Stimulated activated CD8-positive, alpha-beta memory T cell treated with anti-CD3 and anti-CD28 coated beads, Interleukin-2, amount 100 ng/mL, for 48 hours (primary cell): ENCODE data around the gene FIBCD1.
"Not testable (repeated sequence)": the region's sequence is repeated elsewhere in the genome, so short reads cannot be mapped to it uniquely, and the experiment has no call there.

ENCODE experiments used
- DNase-seq, 2 donors: peaks; one replicate each; pipeline ENCODE4 v3.0.0-alpha.2; 2020; ENCODE audit warnings: low read depth in 2 of 2

FIBCD1 gene

GRCh38 chr9:130922893-130923610 lies 16.0 kb downstream of the FIBCD1 start:
- DNase-seq = no peak

- no peak for DNase-seq
These were observed 16.8 kb downstream of the FIBCD1 start for GRCh38 chr9:130921989-130922892.

DNA sequence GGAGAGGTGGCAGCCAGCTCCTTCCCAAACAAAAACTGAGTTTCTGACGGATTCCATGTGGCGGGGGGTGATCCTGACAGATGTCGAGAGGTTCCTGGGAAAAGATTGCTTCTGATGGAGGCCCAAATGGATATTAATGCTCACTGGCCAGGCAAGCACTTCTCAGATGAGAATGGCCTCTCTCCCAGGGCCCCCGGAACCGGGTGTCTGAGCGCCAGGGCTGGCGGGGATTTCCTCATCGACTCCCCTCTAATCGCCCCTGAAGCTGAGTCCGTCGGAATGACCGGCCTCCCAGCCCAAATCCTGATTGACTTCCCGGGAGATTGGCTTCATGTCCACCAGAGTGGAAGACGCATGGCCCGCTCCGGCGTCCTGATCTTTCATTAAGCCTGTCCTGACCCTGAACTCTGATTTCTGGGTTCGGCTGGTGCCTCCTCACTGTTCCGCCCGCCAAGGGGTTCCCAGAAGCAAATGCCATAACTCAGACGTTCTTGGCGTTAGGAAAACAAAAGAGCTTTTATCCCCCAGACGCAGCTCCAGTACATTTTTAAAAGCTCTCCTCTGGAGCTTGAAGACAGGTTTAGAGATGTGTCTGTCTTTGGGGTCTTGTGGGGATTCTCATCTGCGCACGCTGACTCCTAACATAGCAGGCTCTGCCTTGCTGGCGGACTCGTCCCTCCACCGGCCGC lies 17.6 kb downstream of the FIBCD1 start:
- DNase-seq = no peak

DNA sequence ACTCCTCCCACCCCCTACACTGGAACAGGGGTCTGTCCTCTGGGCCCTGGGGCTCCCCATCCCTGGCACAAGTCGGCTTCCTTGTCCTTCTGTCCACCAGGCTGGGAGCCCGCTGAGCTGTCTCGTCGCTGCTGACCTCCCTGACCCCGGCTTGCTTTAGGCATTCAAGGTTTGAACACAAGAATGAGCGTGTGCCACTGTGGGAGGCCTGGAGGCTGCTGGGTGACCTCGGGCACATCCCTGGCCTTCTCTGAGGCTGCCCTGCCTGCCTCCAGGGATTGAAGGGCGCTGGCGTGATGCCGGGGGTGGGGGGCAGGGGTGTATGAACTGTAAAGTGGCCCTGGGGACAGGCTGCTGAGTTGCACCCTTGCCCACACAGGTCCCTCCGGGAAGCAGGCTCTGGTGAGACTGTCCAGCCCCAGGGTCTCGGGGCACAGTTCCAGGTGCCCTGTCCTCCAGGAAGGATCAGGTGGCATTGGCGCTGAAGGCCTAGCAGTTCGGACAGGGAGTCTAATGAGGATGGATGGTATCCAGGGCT lies 18.2 kb downstream of the FIBCD1 start:
- DNase-seq = no peak

- DNase-seq = no peak
These were observed 18.8 kb downstream of the FIBCD1 start for GRCh38 chr9:130920233-130920632.

DNA sequence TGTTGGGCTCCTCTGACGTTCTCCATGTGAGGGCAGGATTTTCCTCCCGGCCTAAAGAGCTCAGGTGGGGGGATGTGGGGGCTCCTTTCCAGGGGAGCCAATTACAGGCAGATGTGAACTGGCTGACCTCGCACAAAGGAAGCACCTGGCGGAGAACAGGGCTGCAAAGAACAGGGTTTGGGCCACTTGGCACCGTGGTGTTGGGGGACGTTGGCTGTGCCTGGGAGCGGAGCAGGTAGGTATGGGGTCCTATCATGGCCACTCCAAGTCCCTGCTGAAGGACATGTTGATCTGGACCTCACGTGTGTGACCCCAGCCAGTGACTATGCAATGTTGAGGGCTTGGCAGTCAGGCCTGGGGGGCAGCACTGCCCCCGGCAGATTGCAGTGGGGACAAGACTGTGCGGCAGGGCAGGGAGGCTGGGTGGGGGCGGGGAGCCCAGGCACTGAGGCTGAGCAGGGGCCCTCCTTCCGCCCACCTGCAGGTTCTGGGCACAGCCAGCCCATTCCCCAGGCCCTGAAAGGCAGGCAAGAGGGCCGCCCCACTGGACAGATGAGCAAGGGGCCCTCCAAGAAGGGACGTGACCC lies 19.4 kb downstream of the FIBCD1 start:
- no peak for DNase-seq

DNA sequence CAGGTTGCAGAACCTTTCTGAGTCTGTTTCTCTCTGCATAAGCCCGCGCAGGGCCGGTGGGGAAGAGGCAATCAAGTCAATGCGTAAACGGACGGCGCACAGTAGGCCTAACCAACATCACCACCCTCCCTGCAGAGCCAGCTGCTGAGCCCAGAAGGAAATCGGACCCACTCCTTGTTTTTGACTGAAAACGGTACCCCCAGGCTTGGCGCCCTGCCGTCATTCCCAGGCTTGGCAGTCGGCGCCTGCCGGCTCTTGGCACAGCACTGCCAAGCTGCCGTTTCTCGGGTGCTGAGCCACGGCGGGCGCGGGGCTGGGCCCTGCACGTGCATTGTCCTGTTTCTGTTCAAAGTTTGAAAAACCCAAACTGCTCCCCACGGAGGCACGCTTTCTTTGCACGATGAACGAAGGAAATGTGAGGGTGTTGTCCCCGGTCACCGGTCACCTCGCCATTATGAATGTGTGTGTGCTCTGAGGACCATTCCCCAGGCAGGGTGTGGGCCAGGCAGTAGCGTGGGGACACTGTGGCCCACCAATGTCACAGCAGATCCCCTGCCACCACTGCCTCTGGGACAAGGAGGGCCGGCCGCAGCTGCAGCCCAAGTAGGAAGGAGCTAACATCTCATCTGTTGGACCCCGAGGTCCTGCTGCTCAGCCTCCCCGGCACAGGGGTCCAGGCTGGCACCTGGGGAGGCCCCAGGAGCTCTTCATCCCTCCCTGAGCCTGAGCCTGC lies 20.1 kb downstream of the FIBCD1 start:
- DNase-seq = no peak

DNA sequence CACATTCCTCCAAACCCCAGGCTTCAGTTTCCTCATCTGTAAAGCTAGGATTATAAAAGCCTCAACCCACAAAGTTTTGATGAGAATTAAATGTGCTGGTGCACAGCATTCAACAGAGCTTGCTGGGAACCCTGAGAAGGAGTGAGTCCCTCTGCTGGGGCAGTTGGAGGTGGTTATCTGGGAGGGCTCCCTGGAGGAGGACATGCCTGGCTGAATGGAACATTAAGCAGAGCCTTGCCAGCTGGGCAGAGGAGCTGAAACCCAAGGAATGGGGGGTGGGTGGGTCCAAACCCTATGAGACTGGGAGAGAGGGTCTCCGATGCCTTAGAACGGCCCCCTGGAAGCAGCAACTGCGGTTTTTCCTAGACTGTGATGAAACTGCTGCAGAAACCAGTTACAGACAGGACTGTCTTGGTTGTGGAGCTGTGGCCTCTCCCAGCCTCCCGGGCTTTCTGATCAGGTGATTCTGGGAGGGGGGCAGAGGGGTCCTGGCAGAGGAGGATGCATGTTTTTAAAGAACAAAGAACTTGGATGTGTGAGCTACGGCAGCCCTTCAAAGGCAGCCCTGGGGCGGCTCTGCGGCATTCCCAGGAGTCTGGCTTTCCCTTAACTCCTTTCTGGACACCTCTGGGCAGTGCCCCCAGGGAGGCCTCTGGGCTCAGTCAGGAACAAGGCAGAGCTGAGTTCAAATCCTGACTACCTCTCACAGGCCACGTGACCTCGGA lies 20.8 kb downstream of the FIBCD1 start:
- no peak for DNase-seq

- no peak for DNase-seq
These were observed 21.7 kb downstream of the FIBCD1 start for GRCh38 chr9:130917168-130917960.

- no peak for DNase-seq
These were observed 24.0 kb downstream of the FIBCD1 start for GRCh38 chr9:130915096-130915447.

- DNase-seq = no peak
These were observed 24.5 kb downstream of the FIBCD1 start for GRCh38 chr9:130914417-130915095.

DNA sequence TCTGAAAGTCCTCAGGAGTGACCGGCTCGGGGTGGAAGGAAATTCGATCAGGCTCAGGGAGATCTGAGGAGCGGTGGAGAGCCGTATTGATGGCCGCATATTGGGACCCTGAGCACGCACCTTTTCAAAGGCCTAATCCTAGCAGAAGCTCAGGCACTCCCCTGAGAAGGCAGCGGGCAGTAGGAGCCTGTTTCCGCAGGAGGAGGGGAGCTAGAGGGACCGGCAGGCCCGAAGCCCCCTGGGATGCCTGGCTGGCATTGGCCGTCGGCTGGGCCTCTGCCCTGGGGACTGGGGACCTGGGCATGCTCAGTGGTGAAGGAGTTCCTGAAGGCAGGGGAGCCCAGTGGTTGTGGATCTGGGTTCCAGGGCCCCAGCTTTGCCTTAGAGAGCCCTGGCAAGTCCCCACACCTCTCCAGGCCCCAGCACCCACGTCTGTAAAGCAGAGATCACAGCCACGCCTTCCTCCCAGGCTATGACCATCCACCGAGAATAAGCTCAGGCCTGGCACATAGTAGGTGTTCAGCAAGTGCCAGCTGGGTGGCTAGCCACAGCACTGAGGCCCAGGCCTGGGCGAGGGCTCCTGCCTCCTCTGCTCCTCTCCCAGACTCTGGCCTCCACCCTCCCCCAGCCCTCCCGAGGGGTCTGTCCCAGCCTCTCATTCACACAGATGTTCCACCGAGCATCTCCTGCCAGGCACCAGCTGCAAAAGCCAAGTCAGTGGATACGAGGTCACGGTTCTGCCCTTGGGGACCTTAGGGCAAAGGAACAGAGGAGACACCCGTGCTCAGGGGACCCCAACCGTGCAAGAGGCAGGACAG lies 25.2 kb downstream of the FIBCD1 start:
- DNase-seq = no peak

- DNase-seq = no peak
These were observed 26.0 kb downstream of the FIBCD1 start for GRCh38 chr9:130912932-130913598.

GRCh38 chr9:130911254-130912049 lies 27.6 kb downstream of the FIBCD1 start:
- no peak for DNase-seq

DNA sequence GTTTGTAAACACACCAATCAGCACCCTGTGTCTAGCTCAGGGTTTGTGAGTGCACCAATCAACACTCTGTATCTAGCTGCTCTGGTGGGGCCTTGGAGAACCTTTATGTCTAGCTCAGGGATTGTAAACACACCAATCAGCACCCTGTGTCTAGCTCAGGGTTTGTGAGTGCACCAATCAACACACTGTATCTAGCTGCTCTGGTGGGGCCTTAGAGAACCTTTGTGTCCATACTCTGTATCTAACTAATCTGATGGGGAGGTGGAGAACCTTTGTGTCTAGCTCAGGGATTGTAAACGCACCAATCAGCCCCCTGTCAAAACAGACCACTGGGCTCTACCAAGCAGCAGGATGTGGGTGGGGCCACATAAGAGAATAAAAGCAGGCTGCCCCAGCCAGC lies 28.4 kb downstream of the FIBCD1 start:
- not testable (repeated sequence) for DNase-seq

DNA sequence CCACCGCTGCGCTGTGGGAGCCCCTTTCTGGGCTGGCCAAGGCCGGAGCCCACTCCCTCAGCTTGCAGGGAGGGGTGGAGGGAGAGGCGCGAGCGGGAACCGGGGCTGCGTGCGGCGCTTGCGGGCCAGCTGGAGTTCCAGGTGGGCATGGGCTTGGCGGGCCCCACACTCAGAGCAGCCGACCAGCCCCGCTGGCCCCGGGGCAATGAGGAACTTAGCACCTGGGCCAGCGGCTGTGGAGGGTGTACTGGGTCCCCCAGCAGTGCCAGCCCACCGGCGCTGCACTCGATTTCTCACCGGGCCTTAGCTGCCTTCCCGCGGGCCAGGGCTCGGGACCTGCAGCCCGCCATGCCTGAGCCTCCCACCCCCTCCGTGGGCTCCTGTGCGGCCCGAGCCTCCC lies 29.0 kb downstream of the FIBCD1 start:
- DNase-seq = not testable (repeated sequence)

DNA sequence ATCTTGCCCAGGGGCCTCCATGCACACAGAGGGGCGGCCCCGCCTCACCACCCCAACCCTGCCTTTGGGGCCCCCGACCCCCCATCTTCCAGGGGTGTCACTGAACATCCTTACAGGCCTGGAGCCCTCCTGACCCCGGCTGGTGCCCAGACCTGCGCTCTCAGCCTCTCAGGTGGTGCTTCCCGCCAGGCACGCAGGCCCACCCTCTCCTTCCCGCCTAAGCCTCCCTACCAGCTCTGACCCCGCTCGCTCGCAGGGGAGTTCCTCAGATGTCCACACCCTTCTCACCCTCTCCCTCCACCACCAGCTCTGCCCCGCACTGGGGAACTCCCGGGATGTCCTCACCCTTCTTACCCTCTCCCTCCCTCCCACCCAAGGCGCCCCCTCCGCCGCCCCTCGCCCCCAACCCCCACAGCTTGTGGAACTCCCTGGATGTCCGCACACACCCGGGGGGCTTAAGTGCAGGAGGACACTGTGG lies 30.1 kb downstream of the FIBCD1 start:
- no peak for DNase-seq
